Stimulated activated CD4-positive, alpha-beta T cell treated with anti-CD3 and anti-CD28 coated beads, Interleukin-12 subunit alpha, Interleukin-12 subunit beta, amount 100 ng/mL, for 24 hours (primary cell): Measurements from ENCODE around the gene ADAM12.
"Not testable (repeated sequence)": the region's sequence is repeated elsewhere in the genome, so short reads cannot be mapped to it uniquely, and the experiment has no call there.

Experiments
- DNase-seq, 2 experiments: peaks; one replicate each; pipeline ENCODE4 v3.0.0-alpha.2; 2020; ENCODE audit warnings: low read depth in 2 of 2

Gene ADAM12

DNA sequence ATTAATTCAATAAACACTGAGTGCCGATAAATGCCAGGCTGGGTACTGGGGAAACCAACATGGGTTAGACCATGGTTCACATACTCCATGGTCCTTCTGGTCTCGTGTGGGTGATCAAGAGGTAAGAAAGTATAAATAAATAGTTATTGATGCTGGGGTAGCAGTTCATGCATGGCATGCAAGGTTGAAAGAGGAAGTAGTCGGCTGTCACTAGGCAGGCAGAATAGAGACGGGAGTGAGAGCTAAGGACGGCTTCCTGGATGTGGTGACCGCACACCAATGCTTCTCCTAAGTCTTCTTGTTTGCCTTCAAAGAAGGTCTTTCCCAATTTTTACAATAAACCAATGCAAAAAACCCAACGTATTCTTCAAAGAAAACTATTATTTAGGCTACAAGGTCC is 208.6 kb downstream of the ADAM12 start:
- no peak for DNase-seq

DNA sequence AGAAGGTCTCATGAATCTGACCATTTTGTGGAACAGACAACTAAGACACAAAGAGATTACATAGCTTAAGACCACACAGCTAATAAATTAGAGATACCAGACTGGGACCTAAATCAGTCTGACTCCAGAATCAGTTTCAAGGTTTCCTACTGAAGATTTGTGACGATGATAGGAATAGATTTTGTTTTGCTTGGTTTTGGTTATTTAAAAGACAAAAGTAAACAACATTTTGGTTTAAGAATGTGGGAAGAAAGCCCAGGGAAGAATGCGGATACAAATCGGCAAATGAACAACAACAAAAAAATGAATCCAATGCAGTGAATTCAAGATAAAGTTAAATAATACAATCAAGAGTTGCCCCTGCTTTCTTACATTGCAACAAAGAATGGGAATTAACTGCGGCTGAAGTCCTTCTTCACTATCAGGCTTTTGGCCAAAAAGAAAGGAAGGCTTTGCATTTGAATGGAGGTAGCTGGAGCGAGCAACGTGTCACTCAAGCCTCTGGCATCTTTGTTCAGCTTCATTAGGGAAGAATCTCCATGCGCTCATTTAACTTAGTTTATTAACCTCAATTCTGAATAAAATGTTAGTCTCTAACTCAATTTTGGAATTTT is 210.8 kb downstream of the ADAM12 start:
- no peak for DNase-seq

DNA sequence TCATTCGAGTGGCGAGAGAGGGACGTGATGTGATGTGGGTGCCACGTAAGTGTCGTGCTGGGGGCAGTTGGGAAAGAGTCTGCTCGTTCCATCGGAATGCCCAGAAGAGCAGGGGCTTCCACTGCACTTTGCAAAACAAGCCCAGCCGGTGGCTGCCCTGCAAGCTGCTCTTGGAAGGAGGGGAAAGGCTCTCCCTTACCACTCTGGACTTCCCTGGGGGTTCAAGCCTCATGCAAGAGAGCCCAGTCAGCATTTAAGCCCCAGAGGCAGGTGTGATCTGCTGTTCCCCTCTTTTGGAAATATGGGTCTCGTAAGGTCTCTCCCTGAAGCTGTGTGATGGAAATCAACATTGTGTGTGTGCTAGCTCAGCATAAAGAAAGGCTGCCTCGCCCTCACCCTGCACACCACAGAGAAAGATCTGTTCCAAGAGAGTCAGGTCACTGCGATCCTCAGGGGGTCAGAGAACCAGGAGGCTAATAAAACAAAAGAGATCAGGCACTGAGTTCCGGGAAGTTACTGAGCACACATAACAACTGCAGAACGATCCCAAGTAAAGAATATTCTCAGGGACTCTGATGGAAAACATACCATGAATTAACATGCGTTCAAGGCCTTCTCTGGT is 212.5 kb downstream of the ADAM12 start:
- DNase-seq: no peak

DNA sequence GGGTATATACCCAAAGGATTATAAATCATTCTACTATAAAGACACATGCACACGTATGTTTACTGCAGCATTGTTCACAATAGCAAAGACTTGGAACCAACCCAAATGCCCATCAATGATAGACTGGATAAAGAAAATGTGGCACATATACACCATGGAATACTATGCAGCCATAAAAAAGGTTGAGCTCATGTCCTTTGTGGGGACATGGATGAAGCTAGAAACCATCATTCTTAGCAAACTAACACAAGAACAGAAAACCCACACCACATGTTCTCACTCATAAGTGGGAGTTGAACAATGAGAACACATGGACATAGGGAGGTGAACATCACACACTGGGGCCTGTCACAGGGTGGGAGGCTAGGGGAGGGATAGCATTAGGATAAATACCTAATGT is 215.5 kb downstream of the ADAM12 start:
- not testable (repeated sequence) for DNase-seq

DNA sequence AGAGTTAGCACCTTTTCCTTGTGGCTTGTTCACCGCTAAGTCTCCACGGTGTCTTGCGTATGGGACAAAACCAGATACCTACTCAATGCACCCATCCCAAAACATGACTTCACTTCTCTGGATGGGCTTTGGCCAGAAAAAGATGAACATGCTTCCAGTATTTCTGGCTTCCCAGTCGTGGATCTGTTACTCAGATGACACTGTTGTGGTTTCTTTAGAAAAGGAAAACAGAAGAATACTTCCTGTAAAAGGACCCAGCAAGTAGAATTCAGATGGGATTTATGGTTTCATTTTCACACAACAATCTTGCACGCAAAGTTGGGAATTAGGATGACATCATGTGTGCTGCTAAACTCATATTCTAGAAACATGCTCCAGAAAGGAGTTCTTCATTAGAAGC is 216.7 kb downstream of the ADAM12 start:
- DNase-seq: no peak

DNA sequence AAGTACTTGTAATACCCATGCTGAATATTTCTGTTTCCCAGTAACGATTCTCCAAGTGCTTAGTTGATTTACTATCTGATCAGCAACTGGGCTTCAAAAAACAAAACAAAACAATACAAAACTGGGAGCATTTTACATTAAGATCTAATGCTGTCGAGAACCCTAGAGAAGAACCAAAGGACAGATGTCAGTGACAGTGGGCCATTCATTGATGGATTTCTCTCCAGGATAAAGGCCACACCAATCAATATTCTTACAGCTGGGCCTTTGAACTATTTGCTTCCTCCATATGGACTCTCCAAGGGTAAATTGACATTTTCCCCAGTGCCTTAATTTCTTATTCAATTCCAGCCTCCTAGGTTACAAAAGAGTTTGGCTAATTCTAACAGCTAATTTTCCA is 217.5 kb downstream of the ADAM12 start:
- DNase-seq: no peak

DNA sequence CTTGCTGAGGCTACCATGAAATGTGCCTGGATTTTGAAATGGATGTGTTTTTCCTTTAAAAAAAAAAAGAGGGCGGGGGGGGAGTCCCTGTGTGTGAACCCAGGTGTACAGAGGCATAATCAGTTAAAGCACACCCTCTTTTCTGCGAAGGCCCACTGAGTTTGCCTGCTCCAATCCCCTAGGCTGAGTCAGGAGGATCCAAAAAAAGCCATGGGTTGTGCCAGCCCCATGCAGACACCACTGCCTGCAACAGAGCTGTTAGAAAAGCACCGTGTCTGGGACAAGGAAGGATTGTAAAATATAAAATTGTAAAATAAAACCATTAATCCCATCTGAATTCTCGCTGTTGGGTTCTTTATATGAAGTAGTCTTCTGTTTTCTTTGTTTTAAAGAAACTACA is 217.9 kb downstream of the ADAM12 start:
- no peak for DNase-seq

DNA sequence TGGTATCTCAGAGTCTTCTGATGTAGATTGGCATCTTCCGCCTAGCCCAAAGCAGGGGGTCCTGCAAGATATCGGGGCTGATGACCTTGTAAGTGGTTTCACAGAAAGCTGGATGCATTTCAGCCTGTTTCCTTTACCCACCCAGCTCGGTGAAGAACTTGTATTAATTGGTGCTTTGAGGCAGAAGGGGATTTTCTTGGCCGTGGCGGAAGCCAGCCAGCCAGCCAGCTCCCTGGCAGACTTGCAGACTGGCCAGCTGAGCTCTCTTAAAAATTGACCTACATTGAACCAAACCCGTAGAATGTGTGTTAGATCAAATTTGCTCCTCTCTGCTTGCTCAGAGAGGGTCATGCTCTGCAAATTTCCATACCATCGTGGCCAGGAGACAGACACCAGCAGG is 218.4 kb downstream of the ADAM12 start:
- no peak for DNase-seq

DNA sequence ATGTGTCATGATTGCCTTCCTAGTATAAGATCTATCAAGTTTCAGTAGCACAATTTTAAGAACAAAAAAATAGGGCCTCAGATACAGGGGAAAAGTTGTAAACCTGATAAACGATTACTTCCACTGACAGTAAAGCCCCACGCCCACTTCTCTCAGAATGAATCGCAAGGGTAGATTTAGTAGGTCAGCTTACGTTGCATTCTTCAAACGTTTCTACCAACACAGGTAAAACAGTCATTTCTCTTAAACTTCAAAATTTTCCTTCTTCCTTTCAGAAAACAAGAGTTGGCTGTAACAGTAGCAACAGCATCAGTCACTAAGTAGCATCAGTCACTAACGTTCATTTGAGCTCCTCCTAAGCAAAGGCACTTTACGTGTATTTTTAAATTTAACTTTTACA is 221.5 kb downstream of the ADAM12 start:
- peak in 1 of 2 experiments; percentile 22 for DNase-seq

DNA sequence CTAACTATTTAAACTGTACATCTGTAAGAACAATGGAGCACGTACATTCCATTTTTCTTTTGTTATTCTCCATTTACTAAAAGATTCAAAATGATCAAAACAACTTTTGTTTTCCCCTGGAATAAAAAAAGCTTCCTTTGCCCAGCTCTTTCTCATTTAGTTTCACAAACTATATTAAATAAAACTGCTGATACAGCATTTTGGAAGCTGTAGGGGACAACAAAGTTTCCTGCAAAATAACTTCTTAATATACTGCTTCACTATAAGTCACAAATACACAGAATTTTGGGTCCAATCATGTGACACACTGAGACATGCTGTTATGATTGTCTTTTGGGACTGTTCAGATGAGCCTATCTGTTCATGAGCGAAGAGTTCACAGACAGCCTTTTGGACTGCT is 222.4 kb downstream of the ADAM12 start:
- no peak for DNase-seq

DNA sequence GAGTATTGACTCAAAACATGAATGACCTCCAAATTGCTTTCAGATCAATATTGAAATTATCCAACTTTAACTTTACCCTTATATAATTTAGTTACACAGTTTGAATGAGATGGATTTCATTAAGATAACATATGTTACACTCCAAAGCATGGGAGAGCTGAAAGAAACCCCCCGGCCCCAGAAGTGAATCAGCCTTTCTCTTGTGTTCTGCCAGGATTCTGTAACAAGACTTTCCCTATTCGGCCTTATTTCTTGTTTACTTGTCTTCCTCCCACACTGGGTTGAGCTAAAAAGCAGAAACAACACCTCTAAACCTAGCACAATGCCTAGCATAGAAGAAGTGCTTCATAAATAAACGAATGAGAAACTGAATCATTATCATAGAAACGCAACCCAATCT is 224.8 kb downstream of the ADAM12 start:
- no peak for DNase-seq

DNA sequence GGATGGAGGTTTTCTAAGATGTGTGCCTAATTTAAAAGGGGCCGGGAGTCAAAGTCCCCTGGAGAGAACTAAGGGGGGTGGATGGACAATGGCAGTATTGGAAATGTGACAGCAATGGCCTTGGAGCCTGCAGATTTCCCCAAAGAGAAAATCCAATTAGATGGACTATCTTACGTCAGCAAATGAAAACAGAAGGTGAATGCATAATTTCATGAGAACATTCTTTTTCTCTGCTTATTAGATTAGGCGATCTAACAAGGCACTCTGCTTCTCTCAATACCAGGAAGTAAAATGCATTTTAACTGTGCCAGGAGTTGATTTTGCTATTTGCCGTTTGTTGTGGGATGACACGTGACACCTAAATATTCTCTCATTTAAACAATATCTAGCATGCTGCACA is 226.6 kb downstream of the ADAM12 start:
- no peak for DNase-seq

DNA sequence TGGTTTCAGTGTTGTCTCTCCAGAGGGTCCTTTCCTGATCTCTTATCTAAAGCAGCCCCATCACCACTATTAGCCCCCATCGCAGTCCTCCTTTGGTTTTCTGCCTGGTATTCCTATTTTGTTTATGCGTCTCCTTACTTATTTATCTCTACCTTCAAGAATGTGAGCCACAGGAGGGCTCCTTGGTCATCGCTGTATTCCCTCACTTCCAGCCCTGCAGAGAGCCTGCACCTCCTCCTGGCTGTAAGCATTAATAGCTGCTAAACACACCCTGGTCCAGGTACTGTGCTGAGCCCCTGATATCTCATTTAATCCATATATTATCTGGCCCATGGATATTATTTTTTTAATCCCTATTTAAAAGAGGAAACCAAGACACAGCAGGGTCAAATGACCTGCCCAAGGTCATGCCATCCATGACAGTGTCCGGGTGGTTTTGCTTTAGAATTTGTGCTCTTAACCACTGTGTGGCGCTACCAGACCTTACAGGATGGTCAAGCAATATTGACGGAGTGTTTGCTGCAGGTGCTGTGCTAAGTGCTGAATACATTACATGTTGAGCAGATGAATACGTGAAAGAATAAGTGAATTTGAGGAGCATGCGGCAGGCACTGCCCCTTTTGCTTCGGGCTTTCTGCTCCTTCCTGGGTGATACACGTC is 227.2 kb downstream of the ADAM12 start:
- DNase-seq: no peak

DNA sequence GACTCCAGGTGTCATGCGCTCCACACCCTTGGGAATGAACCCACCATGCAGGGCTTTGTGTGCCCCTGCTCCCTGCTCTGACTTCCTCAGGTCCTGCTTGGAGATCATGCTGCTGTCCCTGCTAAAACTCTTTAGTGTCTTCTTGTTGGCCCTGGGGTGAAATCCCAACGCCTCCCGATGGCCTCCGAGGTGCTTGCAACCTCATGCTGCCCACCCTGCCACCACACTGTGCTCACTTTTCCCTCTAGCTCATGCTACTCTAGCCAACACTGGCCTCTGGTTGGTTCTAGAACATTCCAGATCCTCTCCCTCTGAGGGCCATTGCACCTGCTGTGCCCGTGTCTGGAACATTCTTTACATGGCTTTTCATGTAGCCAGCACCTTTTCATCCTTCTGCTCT is 227.7 kb downstream of the ADAM12 start:
- no peak for DNase-seq

DNA sequence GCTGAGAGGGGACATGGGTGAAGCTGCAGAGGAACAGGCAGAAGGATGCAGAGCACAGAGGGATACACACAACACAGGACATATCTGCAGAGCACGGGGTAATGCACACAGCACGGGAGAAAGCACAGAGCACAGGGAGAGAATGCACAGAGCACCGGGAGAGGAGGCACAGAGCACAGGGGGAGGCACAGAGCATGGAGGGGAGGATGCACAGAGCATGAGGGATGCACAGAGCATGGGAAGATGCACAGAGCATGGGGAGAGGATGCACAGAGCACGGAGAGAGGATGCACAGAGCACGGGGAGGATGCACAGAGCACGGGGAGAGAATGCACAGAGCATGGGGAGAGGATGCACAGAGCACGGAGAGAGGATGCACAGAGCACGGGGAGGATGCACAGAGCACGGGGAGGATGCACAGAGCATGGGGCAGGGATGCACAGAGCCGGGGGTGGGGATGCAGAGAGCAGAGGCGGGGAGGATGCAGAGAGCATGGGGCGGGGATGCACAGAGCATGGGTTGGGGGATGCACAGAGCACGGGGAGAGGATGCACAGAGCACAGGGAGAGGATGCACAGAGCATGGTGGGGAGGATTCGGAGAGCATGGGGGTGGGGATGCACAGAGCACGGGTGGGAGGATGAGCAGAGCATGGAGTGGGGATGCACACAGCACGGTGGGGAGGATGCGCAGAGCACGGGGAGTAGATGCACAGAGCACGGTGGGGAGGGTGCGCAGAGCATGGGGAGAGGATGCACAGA is 230.0 kb downstream of the ADAM12 start:
- DNase-seq: no peak

DNA sequence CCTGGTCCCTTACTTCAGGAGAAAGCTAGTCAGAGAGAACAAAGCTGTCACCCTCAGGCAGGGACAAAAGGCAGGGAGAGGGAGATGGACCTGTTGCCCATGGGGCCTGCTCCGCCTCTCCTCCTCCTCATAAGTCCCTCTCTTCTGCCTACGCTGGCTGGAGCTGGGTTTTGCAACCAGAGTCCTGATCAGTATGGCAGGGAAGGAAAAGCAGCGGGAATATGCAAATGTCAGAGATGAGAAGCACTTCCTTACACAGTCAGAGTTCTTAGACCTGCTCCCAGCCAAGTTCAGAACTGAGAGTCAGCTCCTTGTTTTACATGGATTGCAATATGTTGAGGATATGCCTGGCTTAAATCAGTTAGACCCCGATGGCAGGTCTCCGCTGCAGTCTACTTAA is 231.1 kb downstream of the ADAM12 start:
- DNase-seq: no peak

DNA sequence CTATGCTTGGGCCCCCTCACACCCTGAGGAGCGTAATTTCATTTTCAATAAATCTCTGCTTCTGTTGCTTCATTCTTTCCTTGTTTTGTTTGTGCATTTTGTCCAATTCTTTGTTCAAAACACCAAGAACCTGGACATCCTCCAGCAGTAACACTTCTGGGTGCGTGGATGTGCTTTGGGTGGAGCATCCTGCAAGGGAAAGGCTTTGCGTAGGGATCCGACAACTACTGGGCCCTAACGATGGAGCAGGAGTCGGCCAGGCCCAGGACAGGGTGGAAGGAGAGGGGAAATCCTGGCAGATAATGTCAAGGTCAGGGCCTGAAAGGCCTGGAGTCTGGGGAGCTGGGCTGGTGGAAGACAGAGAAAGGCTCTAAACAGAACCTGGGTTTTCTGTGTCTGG is 231.8 kb downstream of the ADAM12 start:
- DNase-seq: no peak

DNA sequence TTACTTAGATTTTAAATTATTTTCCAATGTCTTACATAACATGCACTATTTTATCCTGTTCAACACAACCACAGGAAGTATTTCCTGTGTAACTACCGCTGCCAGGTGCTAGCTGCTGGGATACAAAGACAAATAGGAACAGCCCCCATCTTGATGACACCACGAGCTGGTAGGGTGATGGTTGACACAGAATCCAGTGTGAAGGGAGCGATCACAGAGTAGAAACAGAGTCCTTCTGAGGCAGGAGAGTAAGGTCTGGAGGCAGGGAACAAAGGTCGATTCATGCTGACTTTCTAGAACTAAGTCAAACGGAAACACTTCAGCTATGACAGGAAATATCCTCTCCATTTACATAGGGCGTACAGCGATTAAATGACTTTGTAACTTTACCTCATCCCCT is 232.3 kb downstream of the ADAM12 start:
- no peak for DNase-seq

DNA sequence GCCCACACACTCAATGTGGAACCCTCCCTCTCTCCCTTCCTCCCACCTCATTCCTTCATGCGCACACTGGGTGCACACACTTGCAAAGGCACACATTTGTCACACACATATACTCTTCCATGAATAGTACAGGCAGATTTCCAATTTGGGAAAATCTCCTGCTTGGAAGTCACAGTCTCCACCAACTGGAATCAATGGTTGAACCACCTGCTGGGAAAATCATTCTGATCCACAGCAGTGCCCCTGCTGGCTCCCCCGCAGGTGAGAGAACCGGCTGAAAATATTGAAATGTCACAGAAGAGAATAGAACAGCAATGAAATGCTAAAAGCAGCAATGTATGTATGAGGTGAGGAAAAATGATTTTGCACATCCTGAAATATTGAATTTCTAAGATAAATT is 232.7 kb downstream of the ADAM12 start:
- no peak for DNase-seq

DNA sequence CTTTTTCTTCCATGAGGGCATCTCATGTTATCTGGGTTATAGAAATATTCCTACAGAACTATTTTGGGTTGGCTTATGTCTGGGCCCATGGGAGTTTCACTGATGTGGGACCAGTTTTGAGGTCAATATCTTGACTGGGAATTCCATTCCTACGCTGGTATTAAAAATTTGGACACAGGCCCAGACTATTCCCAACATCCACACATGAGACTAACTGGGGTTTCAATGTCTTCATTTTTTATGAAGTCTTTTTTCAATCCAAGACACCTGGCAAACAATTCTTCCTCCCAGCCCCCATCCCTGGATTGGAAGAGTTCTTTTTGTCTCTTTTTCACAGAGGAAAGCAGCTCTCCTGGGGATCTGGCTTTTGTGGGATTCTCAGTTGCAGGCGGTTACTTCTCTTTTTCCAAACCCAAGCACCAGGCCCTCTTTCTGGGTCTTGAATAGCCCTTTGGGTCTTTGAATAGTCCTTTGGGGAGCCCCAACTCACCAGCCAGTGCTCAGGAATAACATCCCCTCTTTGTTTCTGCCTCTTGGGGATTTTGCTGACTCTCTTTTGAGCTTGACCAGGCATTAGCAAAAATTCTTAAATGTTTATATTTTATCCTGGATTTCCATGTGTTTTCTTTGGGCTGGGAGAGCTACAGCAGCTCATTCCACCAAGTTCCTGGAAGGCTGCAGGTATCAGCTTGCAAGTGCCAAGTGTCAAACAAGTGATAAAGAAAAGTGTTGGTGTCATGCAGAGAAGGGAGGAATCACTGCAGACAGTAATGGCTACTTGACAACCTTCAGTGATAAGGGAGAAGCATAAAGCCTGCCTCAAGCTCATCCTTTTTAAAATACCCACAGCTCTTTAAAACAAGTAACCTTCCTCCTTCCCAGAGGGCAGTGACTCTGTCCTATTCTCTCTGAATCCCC is 234.3 kb downstream of the ADAM12 start:
- no peak for DNase-seq

DNA sequence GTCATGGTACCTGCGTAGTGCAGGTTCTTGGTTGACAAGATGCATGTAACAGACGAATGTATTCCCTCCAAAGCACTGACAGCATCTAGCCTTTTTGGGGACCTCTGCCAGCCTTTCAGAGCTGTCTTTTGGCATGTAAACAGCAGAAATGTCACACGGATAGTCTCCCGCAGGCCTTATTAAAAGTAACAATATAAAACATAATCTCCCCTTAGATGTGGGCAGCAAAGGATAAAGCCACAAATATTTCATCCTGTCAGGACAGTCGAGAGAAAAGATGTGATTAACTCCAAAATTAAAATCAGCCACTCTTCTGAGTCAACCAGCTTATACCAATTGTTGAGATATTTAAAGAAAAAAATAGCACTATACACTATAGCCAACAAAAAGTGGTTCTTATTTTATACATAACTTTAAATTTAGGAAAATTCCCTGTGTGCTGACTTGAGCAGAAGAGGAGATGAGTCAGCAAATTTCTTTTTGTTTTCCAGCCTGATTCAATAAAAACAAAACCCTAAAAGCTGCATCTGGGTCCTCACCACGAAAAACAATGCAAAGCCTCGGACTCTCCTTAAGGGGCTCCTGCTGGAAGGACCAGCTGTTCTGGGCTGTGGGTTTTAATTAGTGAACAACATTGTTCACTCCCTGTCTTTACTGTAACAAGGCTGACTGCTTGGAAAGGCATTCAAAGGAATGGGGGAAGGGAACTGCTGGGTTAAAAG is 240.2 kb downstream of the ADAM12 start:
- no peak for DNase-seq
